Activated B cell treated with CpG ODN at 0.5 μM for 24 hours (primary cell): Measurements from ENCODE around the gene PNMA8B. TPM values are rescaled to one million over a fixed set of nuclear protein-coding genes. Genes with fewer than 3 reads are reported as not detected.
A peak's percentile ranks its signal among the peaks of the same experiment; 100 is the strongest.

Source experiments
- ATAC-seq: fragments of 200-7000 bp; cut with Tn5 transposase; one replicate; pipeline ENCODE4 v1.10.0; 2021; ENCODE audit warnings: low read depth, mild to moderate bottlenecking, moderate library complexity
- CTCF ChIA-PET: fragments of 350-600 bp; sonication (Branson Sonifier 250); formaldehyde crosslinking; loops from one replicate; lab custom pipeline; 2021; ENCODE audit warnings: antibody characterized with exemption; lab: Charles Lee
- POLR2A ChIA-PET: fragments of 350-600 bp; sonication (Branson Sonifier 250); formaldehyde crosslinking; loops from one replicate; lab custom pipeline; 2021; ENCODE audit warnings: antibody characterized with exemption; lab: Charles Lee
- DNase-seq: peaks from one replicate; pipeline ENCODE4 v3.0.0; 2022
- H3K27ac Mint-ChIP-seq: one replicate; pipeline ENCODE4 v1.8.0; 2020; ENCODE audit warnings: mixed read lengths
- H3K27me3 Mint-ChIP-seq: one replicate; pipeline ENCODE4 v1.8.0; 2021; ENCODE audit warnings: mixed read lengths
- H3K36me3 Mint-ChIP-seq: one replicate; pipeline ENCODE4 v1.8.0; 2021; ENCODE audit warnings: low read depth, mixed read lengths
- H3K4me1 Mint-ChIP-seq: one replicate; pipeline ENCODE4 v1.8.0; 2021; ENCODE audit warnings: mixed read lengths
- H3K4me3 Mint-ChIP-seq: one replicate; pipeline ENCODE4 v1.8.0; 2020; ENCODE audit warnings: mild to moderate bottlenecking, mixed read lengths
- H3K9me3 Mint-ChIP-seq: one replicate; pipeline ENCODE4 v1.8.0; 2020; ENCODE audit warnings: mixed read lengths
- intact Hi-C: fragments of 100-400 bp; cut with micrococcal nuclease; formaldehyde crosslinking; loops from one replicate; pipeline ENCODE4 v1.15.1; 2024
- total RNA-seq: library from RNA; stranded (reverse); gene quantifications from 2 replicates; pipeline ENCODE4 v1.2.3, GENCODE V29; 2022
- TF ChIP-seq, protein P1 (sequence below): fragments of 200-600 bp; IDR thresholded peaks from one replicate; pipeline ENCODE4 v1.8.0; 2022; ENCODE audit warnings: antibody characterized with exemption, mild to moderate bottlenecking

Gene PNMA8B
- total RNA-seq, 1 donor from 2014 or later = 0.04 TPM

- Mint-ChIP-seq H3K36me3 (no peaks in the 10 kb centered on the region), H3K4me3 (no peak overlapping the region), H3K9me3 (no peaks in the 10 kb centered on the region), H3K27me3 (peaks cover 6% of the 10 kb centered on the region), H3K4me1 (peaks cover 13% of the 10 kb centered on the region), H3K27ac (no peak overlapping the region)
- ATAC-seq = no peak
- CTCF ChIA-PET = interaction anchor here (1.0 to 2.7 kb wide), 2 partner anchors 141 to 159 kb away, joined by 3 to 8 read pairs; no protein-coding TSS in a partner anchor
- DNase-seq = no peak
- TF ChIP-seq, protein P1, sequence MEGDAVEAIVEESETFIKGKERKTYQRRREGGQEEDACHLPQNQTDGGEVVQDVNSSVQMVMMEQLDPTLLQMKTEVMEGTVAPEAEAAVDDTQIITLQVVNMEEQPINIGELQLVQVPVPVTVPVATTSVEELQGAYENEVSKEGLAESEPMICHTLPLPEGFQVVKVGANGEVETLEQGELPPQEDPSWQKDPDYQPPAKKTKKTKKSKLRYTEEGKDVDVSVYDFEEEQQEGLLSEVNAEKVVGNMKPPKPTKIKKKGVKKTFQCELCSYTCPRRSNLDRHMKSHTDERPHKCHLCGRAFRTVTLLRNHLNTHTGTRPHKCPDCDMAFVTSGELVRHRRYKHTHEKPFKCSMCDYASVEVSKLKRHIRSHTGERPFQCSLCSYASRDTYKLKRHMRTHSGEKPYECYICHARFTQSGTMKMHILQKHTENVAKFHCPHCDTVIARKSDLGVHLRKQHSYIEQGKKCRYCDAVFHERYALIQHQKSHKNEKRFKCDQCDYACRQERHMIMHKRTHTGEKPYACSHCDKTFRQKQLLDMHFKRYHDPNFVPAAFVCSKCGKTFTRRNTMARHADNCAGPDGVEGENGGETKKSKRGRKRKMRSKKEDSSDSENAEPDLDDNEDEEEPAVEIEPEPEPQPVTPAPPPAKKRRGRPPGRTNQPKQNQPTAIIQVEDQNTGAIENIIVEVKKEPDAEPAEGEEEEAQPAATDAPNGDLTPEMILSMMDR = no peak
- POLR2A ChIA-PET = no interaction called here
- intact Hi-C loops = loop anchor here (10.0 kb wide), 1 partner anchor 324 kb away; no protein-coding TSS in a partner anchor
Measured at GRCh38 chr19:46520616-46521015, 24.9 kb upstream of the PNMA8B start.

DNA sequence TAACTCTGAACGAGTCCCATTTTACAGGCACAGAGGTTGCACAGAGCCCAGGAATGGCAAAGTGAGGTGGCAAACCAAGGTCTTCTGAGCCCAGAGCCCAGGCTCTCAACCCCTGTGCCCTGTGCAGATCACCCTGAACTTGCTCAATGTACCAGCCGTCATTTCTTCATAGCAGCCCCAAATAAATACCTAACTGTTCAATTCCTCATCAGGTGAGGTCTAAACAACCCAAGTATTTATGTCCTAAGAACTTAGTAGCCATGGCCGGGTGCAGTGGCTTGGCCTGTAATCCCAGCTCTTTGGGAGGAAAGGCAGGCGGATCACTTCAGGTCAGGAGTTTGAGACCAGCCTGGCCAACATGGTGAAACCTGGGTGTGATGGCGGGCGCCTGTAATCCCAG is 21.8 kb upstream of the PNMA8B start:
- ATAC-seq (no peak), DNase-seq (no peak)
- Mint-ChIP-seq H3K4me1 (peaks cover 4% of the 10 kb centered on the region), H3K27ac (no peak overlapping the region), H3K4me3 (no peak overlapping the region), H3K36me3 (no peaks in the 10 kb centered on the region), H3K27me3 (peaks cover 17% of the 10 kb centered on the region), H3K9me3 (no peaks in the 10 kb centered on the region)
- ChIA-PET POLR2A (interaction anchor here (0.7 kb wide), 1 partner anchor 1093 kb away, joined by 3 read pairs; no protein-coding TSS in a partner anchor), CTCF (no interaction called here)
- TF ChIP-seq, protein P1 = no peak
- intact Hi-C loops = no loop called here

- Mint-ChIP-seq H3K36me3 (no peaks in the 10 kb centered on the region), H3K27me3 (peaks cover 19% of the 10 kb centered on the region), H3K4me1 (peaks cover 3% of the 10 kb centered on the region), H3K27ac (no peak overlapping the region), H3K4me3 (no peak overlapping the region), H3K9me3 (no peaks in the 10 kb centered on the region)
- TF ChIP-seq, protein P1 = no peak
- ATAC-seq (peak; percentile 31), DNase-seq (no peak)
- POLR2A ChIA-PET = interaction anchor here (0.6 to 0.7 kb wide), 2 partner anchors 383 to 1239 kb away, joined by 3 to 4 read pairs; no protein-coding TSS in a partner anchor
- intact Hi-C loops = no loop called here
- CTCF ChIA-PET = interaction anchor here (0.9 to 1.3 kb wide), 4 partner anchors 14 to 235 kb away, joined by 3 to 6 read pairs (median 4); no protein-coding TSS in a partner anchor
Measured at GRCh38 chr19:46515879-46516350, 20.2 kb upstream of the PNMA8B start.

DNA sequence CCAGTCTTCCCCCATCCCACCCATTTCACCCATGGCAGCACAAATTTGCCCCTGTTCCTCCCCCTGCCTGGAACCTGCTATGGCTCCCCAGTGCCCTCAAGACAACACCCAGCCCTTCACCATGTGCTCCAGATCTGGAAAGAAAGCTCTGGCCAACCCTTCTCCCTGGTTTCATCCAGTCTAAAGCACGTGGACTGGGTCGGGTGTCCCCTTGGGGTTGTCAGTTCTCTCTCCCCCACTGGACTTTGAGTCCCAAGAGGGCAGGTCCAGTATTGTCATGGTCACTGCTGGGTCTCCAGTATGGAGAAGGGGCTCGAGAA is 19.6 kb upstream of the PNMA8B start:
- Mint-ChIP-seq H3K4me1 (peaks cover 3% of the 10 kb centered on the region), H3K36me3 (no peaks in the 10 kb centered on the region), H3K9me3 (no peaks in the 10 kb centered on the region), H3K4me3 (no peak overlapping the region), H3K27ac (no peak overlapping the region), H3K27me3 (peaks cover 19% of the 10 kb centered on the region)
- intact Hi-C loops = no loop called here
- ChIA-PET POLR2A (no interaction called here), CTCF (no interaction called here)
- TF ChIP-seq, protein P1 = no peak
- ATAC-seq (no peak), DNase-seq (no peak)

DNA sequence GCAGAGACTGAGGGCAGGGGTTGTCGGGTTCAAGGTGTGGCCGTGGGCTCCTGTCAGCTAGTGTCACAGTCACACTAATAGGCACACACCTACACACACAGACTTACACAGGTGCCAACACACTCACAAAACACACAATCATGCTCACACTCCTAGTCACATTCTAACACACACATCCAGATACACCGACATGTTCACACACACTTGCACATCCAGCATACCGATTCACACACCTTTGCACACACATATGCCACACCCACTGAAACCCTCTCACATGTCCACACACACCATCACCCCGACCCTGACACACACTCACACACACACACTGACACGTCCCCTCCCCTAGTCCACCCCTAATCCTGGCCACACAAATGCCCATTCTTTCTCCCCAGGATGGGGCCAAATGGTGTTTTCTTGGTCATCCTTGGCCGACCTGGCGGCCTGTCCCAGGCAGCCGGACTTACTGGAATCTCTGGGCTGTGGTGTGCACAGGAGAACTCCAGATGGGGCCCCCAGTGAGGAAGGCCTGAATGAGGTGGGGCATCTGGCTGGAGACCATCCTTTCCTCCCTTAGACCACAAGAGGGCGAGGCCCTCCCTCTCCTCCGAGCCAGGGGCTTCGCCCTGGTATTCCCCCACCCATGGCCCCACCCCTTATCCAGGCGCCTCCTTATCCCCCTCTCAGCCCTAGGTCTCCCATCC is 19.1 kb upstream of the PNMA8B start:
- intact Hi-C loops = no loop called here
- Mint-ChIP-seq H3K9me3 (no peaks in the 10 kb centered on the region), H3K4me3 (no peak overlapping the region), H3K27ac (no peak overlapping the region), H3K36me3 (no peaks in the 10 kb centered on the region), H3K27me3 (peaks cover 19% of the 10 kb centered on the region), H3K4me1 (no peaks in the 10 kb centered on the region)
- CTCF ChIA-PET = interaction anchor here (0.8 to 1.0 kb wide), 2 partner anchors 27 to 119 kb away, joined by 3 to 4 read pairs; no protein-coding TSS in a partner anchor
- no peak for DNase-seq
- TF ChIP-seq, protein P1 = no peak
- POLR2A ChIA-PET = no interaction called here
- no peak for ATAC-seq
